ENCODE measurements around the gene RAD1. TPM values are rescaled to one million over a fixed set of nuclear protein-coding genes. Genes with fewer than 3 reads are reported as not detected.

RAD1 gene
- total RNA-seq, 1 experiment from 2014 or later, result 33.4 TPM

DNA sequence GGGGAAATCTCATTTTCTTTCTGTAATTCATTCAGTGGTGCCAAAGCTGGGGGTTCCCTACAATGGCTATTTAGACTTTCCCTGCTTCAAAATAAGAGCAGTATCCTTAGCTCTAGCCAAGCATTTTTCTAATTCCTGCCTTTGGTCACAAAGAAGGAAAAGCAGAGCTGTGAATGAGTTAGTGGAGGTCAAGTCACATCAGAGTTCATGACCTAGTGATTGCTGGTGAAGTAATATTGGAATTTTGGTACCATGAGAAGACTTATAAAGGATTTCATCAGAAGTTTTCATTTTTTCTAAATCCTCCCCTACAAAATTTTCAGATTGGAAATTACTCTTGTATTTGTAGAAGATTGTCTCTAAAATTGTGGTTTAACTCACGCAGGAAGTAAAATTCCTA lies 42.0 kb upstream of the RAD1 start:
- Mint-ChIP-seq H3K27ac (no peak overlapping the region), H3K4me3 (no peak overlapping the region), H3K4me1 (no peaks in the 10 kb centered on the region), H3K27me3 (ENCODE audit: low read depth) (no peaks in the 10 kb centered on the region), H3K36me3 (peaks cover 26% of the 10 kb centered on the region), H3K9me3 (no peaks in the 10 kb centered on the region)
- no peak for DNase-seq (ENCODE audit: low spot score)
- ChIA-PET POLR2A (interaction anchor here (1.1 kb wide), 1 partner anchor 27 kb away, joined by 3 read pairs; no protein-coding TSS in a partner anchor), CTCF (interaction anchor here (0.5 to 3.1 kb wide), 7 partner anchors 9 to 1497 kb away, joined by 3 to 33 read pairs (median 5); partner anchors contain the start of genes BRIX1, DNAJC21 and RAD1)
- no peak for ATAC-seq
- TF ChIP-seq MYBL2 (CRISPR knock-in tag; IDR thresholded peaks at IDR 0.05), result no peak
- no peak for TF ChIP-seq TCF7 (CRISPR knock-in tag; IDR thresholded peaks at IDR 0.05; ENCODE audit: low read depth)
- no peak for TF ChIP-seq AFF4 (CRISPR knock-in tag; IDR thresholded peaks at IDR 0.05; ENCODE audit: borderline replicate concordance)

- Mint-ChIP-seq H3K27ac (no peak overlapping the region), H3K4me1 (no peaks in the 10 kb centered on the region), H3K27me3 (ENCODE audit: low read depth) (no peaks in the 10 kb centered on the region), H3K4me3 (no peak overlapping the region), H3K9me3 (no peaks in the 10 kb centered on the region), H3K36me3 (peaks cover 51% of the 10 kb centered on the region)
- DNase-seq (ENCODE audit: low spot score) (no peak), ATAC-seq (no peak)
- no peak for TF ChIP-seq E2F5 (CRISPR knock-in tag; IDR thresholded peaks at IDR 0.05)
- TF ChIP-seq, protein P1, sequence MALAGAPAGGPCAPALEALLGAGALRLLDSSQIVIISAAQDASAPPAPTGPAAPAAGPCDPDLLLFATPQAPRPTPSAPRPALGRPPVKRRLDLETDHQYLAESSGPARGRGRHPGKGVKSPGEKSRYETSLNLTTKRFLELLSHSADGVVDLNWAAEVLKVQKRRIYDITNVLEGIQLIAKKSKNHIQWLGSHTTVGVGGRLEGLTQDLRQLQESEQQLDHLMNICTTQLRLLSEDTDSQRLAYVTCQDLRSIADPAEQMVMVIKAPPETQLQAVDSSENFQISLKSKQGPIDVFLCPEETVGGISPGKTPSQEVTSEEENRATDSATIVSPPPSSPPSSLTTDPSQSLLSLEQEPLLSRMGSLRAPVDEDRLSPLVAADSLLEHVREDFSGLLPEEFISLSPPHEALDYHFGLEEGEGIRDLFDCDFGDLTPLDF (CRISPR knock-in tag; IDR thresholded peaks at IDR 0.05), result no peak
- TF ChIP-seq SOX15 (CRISPR knock-in tag; IDR thresholded peaks at IDR 0.05), result no peak
- no peak for TF ChIP-seq NR1H2 (CRISPR knock-in tag; IDR thresholded peaks at IDR 0.05)
- TF ChIP-seq RORB (CRISPR knock-in tag; IDR thresholded peaks at IDR 0.05), result no peak
- TF ChIP-seq, protein P2, sequence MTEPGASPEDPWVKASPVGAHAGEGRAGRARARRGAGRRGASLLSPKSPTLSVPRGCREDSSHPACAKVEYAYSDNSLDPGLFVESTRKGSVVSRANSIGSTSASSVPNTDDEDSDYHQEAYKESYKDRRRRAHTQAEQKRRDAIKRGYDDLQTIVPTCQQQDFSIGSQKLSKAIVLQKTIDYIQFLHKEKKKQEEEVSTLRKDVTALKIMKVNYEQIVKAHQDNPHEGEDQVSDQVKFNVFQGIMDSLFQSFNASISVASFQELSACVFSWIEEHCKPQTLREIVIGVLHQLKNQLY (CRISPR knock-in tag; IDR thresholded peaks at IDR 0.05), result no peak
- no peak for TF ChIP-seq ZNF138 (CRISPR knock-in tag; conservative IDR thresholded peaks at IDR 0.05)
- TF ChIP-seq, protein P3, sequence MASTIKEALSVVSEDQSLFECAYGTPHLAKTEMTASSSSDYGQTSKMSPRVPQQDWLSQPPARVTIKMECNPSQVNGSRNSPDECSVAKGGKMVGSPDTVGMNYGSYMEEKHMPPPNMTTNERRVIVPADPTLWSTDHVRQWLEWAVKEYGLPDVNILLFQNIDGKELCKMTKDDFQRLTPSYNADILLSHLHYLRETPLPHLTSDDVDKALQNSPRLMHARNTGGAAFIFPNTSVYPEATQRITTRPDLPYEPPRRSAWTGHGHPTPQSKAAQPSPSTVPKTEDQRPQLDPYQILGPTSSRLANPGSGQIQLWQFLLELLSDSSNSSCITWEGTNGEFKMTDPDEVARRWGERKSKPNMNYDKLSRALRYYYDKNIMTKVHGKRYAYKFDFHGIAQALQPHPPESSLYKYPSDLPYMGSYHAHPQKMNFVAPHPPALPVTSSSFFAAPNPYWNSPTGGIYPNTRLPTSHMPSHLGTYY (CRISPR knock-in tag; IDR thresholded peaks at IDR 0.05), result no peak
- no peak for TF ChIP-seq ZNF317 (CRISPR knock-in tag; IDR thresholded peaks at IDR 0.05; ENCODE audit: borderline replicate concordance, low read depth)
- TF ChIP-seq IRF1 (CRISPR knock-in tag; IDR thresholded peaks at IDR 0.05), result no peak
- no peak for TF ChIP-seq ZNF232 (CRISPR knock-in tag; IDR thresholded peaks at IDR 0.05)
- no peak for TF ChIP-seq TP53 (CRISPR knock-in tag; IDR thresholded peaks at IDR 0.05)
- TF ChIP-seq ZNF532 (CRISPR knock-in tag; IDR thresholded peaks at IDR 0.05; ENCODE audit: borderline replicate concordance), result no peak
- no peak for TF ChIP-seq ATF6 (CRISPR knock-in tag; IDR thresholded peaks at IDR 0.05)
- TF ChIP-seq HMGA2 (CRISPR knock-in tag; IDR thresholded peaks at IDR 0.05), result no peak
- CTCF ChIA-PET, result interaction anchor here (1.1 kb wide), 1 partner anchor 268 kb away, joined by 3 read pairs; no protein-coding TSS in a partner anchor
- POLR2A ChIA-PET, result no interaction called here
These were observed 29.2 kb upstream of the RAD1 start for GRCh38 chr5:34944460-34945047.
